HG03066 (cell line): ENCODE measurements around the gene MAPKAPK2.
"Not testable (repeated sequence)": the region's sequence is repeated elsewhere in the genome, so short reads cannot be mapped to it uniquely, and the experiment has no call there.

Source experiments
- ATAC-seq: cut with Tn5 transposase; IDR thresholded peaks from one replicate; pipeline ENCODE4 v1.9.1; 2021; ENCODE audit warnings: low read depth; ENCODE audit not compliant: unreplicated experiment

Gene MAPKAPK2

DNA sequence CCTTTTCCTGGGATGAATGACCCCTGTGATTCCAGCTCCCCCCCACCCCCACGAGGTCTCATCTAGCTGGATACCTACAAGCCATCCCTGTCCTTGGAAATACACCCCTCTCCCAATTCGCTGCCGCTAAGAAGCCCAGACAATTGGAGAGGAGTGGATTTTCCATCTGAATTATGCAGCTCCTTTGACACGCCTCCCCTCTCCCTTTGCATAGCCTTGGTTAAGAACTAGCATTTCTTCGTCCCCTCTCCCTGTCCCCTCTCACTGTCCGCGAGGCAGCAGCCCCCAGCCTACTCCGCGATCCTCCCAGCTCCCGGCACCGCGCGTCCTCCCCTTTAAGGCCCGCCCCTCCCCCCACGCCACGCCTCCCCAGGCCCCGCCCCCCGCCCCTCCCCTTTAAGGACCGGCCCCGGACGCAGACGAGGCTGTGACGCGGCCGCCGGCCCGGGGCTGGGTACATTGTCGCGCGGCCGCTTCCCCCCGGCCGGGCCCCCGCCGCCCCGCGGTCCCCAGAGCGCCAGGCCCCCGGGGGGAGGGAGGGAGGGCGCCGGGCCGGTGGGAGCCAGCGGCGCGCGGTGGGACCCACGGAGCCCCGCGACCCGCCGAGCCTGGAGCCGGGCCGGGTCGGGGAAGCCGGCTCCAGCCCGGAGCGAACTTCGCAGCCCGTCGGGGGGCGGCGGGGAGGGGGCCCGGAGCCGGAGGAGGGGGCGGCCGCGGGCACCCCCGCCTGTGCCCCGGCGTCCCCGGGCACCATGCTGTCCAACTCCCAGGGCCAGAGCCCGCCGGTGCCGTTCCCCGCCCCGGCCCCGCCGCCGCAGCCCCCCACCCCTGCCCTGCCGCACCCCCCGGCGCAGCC, at the start of gene MAPKAPK2:
Gene MAPKAPK2 (plus strand): TSS at position 428 of the 856 bp plus-strand sequence. CDS start 325 bp downstream, at position 753.
- no peak for ATAC-seq

GRCh38 chr1:206635080-206635977, 49.4 kb upstream of the MAPKAPK2 start, which contains the start of gene DYRK3:
DYRK3 (plus strand) TSS chr1:206635536; CDS start chr1:206635704, 168 bp downstream.
- ATAC-seq, result peak; percentile 92

- no peak for ATAC-seq
Observed at GRCh38 chr1:206635978-206636345, 48.7 kb upstream of the MAPKAPK2 start.

- no peak for ATAC-seq
Observed at GRCh38 chr1:206636671-206637070, 48.0 kb upstream of the MAPKAPK2 start.

GRCh38 chr1:206637605-206638004, 47.1 kb upstream of the MAPKAPK2 start:
- ATAC-seq, result no peak

- not testable (repeated sequence) for ATAC-seq
Observed at GRCh38 chr1:206642074-206642473, 42.6 kb upstream of the MAPKAPK2 start.

GRCh38 chr1:206643118-206643698, 41.5 kb upstream of the MAPKAPK2 start:
- no peak for ATAC-seq

DNA sequence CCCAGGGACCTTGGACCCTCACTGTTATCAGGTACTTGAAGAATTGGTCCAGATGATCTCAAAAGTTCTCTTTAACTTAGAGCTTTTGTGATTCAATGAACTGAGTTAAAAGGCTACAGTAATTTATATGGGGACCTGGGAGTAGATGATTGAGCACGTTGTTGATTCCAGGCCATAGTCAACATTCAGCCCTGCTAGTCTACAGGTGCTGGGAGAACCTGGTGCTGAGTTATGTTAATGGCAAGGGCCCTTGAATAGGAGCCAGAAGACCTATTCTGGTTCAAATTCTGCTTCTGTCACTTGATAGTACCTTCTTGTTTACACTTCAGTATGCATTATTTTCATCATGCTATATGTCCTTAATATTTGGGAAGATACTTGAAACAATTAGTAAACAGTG, 38.2 kb upstream of the MAPKAPK2 start:
- no peak for ATAC-seq

GRCh38 chr1:206647224-206647623, 37.5 kb upstream of the MAPKAPK2 start:
- ATAC-seq, result no peak

DNA sequence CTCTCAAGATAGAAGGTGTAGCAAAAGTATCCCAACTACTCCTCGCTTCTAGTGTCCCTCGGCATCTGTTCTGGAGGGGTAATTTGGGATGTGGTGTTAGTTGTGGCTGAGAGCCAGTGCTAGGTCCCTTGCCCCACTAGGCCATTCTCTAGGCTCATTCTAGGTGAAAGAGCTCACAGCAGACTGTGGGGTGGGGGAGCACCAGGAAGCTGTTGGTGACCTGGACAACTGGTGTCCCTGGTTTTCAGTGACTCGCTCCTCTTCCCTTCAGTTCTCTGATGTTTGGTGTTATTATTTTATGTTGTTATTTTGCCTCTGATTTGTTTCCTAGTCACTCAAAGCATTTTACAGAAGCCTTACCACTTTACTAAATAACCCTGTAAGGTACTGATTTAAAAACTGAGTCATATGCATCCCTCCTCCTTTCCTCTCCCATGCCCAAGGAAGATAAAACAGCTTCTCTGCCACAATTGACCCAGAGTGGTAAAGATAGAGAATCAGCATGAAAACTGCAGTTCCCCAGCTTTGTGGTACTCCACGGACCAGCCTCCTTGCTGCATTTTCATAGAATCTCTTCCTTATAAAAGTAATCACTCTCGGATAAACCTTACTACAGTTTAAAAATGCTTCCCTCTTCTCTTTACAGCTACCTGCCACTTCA, 35.3 kb upstream of the MAPKAPK2 start:
- ATAC-seq, result no peak

GRCh38 chr1:206651014-206651413, 33.7 kb upstream of the MAPKAPK2 start:
- ATAC-seq, result no peak

- ATAC-seq, result no peak
Observed at GRCh38 chr1:206651958-206652890, 32.5 kb upstream of the MAPKAPK2 start.

GRCh38 chr1:206653715-206654459, 30.8 kb upstream of the MAPKAPK2 start:
- no peak for ATAC-seq

GRCh38 chr1:206654828-206655227, 29.9 kb upstream of the MAPKAPK2 start:
- no peak for ATAC-seq

DNA sequence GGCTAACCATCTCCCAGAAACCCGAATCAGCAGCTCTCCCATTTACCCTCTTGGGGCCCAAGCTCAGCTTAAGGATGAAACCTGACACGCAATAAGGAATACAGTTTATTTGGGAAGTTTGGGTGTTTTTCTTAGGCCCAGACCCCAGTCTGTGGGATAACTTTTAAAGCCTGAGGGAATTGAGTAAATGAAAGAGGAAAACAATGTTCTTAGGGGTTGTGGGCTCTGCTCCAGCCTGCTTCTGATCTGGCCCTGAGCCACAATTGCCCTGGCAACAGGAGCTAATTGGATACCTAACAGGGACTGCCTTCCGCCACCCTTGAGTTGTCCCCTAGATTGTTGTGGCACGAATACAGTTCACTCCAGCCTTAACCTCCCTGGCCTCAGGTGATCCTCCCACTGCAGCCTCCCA, 29.2 kb upstream of the MAPKAPK2 start:
- no peak for ATAC-seq

DNA sequence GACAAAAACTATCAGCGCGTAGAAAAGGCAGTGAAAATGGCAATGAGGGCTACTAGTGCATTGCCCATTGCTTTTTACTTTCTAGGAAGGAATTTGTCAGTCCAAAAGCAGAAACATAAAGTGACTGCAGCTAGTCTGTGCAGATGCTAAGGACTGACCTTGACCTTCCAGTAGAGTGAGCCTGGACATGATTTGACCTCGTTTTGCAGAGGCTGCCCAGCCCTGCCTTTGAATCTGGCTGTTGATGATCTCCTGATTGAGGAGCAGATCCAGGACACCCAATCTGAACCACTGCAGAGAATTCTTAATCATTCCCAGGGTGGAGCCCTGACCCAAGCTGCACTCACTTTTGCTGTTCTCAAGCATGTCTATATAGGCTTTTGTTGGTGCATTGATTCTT, 27.8 kb upstream of the MAPKAPK2 start:
- ATAC-seq, result no peak

- ATAC-seq, result no peak
Observed at GRCh38 chr1:206657751-206658150, 27.0 kb upstream of the MAPKAPK2 start.

DNA sequence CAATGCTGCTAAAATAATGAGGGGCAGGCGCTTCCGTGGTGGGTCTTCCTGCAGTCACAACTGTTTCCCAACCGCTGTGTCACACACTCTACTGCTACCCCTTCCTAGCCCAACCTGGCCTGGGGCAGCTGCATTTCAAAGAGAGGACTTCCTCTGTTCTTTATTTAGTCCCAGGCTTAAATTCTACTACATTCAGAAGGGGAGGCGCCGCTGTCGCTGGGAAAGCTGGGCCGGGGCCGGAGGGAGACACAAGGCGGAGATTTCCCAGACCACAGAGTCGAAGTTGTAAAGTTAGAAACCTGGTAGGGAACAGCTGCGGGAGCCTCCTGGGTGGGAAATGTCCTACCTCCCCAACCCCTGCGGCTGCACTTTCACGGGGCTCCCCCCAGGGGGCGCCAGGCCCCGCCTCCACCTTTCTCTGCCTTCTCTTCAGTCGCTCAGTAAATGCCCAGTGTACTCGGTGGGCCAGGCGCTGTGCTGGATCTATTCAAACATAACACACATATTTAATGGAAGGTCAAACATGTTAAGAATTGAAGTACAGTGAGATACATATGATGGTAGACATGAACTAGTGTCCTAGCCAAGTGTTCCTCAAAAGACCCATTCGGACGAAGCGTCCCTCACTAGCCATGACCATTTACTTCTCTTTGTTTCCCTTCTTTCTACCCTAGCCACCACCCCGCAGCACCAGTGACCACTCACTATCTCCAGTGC, 26.3 kb upstream of the MAPKAPK2 start:
- no peak for ATAC-seq
